T-cell (primary cell): Measurements from ENCODE around the gene TSPAN9. TPM values are rescaled to one million over a fixed set of nuclear protein-coding genes. Genes with fewer than 3 reads are reported as not detected.

ENCODE experiments used
- ATAC-seq, 4 experiments: fragments of 200-7000 bp in 3 of 4; fragments of 150-1000 bp in 1 of 4; cut with Tn5 transposase; replicated peaks in 1 of 4; 1 replicate in 3 of 4; 2 replicates in 1 of 4; pipeline ENCODE4 v1.10.0; 2021; ENCODE audit warnings: moderate library complexity in 3 of 4, mild to moderate bottlenecking in 2 of 4, moderate number of reproducible peaks in 1 of 4
- CTCF ChIA-PET, 2 donors: fragments of 300-600 bp; sonication (Branson Sonifier 250); formaldehyde crosslinking; loops; one replicate each; lab custom pipeline; 2022; ENCODE audit warnings: antibody characterized with exemption in 2 of 2; lab: Charles Lee
- POLR2A ChIA-PET, 2 donors: fragments of 300-600 bp; sonication (Branson Sonifier 250); formaldehyde crosslinking; loops; one replicate each; lab custom pipeline; 2022; ENCODE audit warnings: antibody characterized with exemption in 2 of 2; lab: Charles Lee
- DNase-seq, 35 experiments: peaks; one replicate each; pipeline versions ENCODE4 v3.0.0 to v3.0.0-alpha.2; 2013 to 2023
- H3K27ac ChIP-seq: one replicate; pipeline ENCODE4 v1.5.1; 2013; ENCODE audit warnings: low read length
- H3K27me3 ChIP-seq, 2 experiments: replicated peaks in 1 of 2; 1 replicate in 1 of 2; 2 replicates in 1 of 2; pipeline versions ENCODE4 v1.6.1 to v1.7.0; 2013; ENCODE audit warnings: low read length in 1 of 2, mixed read lengths in 1 of 2; ENCODE audit not compliant: control insufficient read depth in 2 of 2, insufficient read depth in 2 of 2; ENCODE audit errors: extremely low read depth in 1 of 2
- H3K36me3 ChIP-seq, 2 donors: 1 replicate in 1 of 2; 2 replicates in 1 of 2; pipeline versions ENCODE4 v1.6.1 to v1.7.0; 2013; ENCODE audit warnings: low read length in 1 of 2; ENCODE audit not compliant: control insufficient read depth in 2 of 2, insufficient read depth in 1 of 2; ENCODE audit errors: extremely low read depth in 1 of 2
- H3K4me1 ChIP-seq, 2 experiments: 1 replicate in 1 of 2; 2 replicates in 1 of 2; pipeline versions ENCODE4 v1.6.1 to v1.7.0; 2013; ENCODE audit warnings: low read length in 2 of 2, mixed read lengths in 1 of 2; ENCODE audit not compliant: insufficient read depth in 2 of 2, control insufficient read depth in 1 of 2; ENCODE audit errors: extremely low read depth in 1 of 2
- H3K4me3 ChIP-seq, 2 donors: 1 replicate in 1 of 2; 2 replicates in 1 of 2; pipeline versions ENCODE4 v1.5.1 to v1.7.0; 2013; ENCODE audit warnings: mild to moderate bottlenecking in 2 of 2, low read length in 1 of 2, moderate library complexity in 1 of 2; ENCODE audit not compliant: control insufficient read depth in 1 of 2; ENCODE audit errors: extremely low read depth in 1 of 2
- H3K9me3 ChIP-seq: 2 replicates; pipeline ENCODE4 v1.7.0; 2013
- H3K27ac Mint-ChIP-seq, 2 donors: one replicate each; pipeline ENCODE4 v1.8.0; 2020 to 2021; ENCODE audit warnings: mild to moderate bottlenecking in 2 of 2, mixed read lengths in 2 of 2
- H3K27me3 Mint-ChIP-seq, 2 donors: one replicate each; pipeline ENCODE4 v1.8.0; 2021 to 2022; ENCODE audit warnings: mixed read lengths in 2 of 2
- H3K36me3 Mint-ChIP-seq: one replicate; pipeline ENCODE4 v1.8.0; 2021; ENCODE audit warnings: mixed read lengths
- H3K4me1 Mint-ChIP-seq, 3 donors: one replicate each; pipeline ENCODE4 v1.8.0; 2020 to 2022; ENCODE audit warnings: mixed read lengths in 3 of 3, mild to moderate bottlenecking in 1 of 3
- H3K4me3 Mint-ChIP-seq, 3 donors: one replicate each; pipeline ENCODE4 v1.8.0; 2020 to 2022; ENCODE audit warnings: mild to moderate bottlenecking in 3 of 3, mixed read lengths in 3 of 3, moderate library complexity in 3 of 3
- H3K9me3 Mint-ChIP-seq, 3 donors: one replicate each; pipeline ENCODE4 v1.8.0; 2020 to 2022; ENCODE audit warnings: mixed read lengths in 3 of 3
- WGBS: methylation state at CpG from one replicate; pipeline ENCODE4 v1.1.5; 2013; ENCODE audit warnings: missing lambda C conversion rate; ENCODE audit not compliant: insufficient coverage; 5-methylcytosine and 5-hydroxymethylcytosine counted together
- total RNA-seq, 35 experiments: library from RNA in 6 of 35; stranded (reverse) in 6 of 35; fragments of 120-200 nt in 1 of 35; gene quantifications; one replicate each; pipeline versions ENCODE4 v1.2.1 to v1.2.4 and lab custom pipeline; 2013 to 2026

The TSPAN9 gene
- total RNA-seq, 5 donors from 2014 or later (not counting 1 experiment from before 2014, with no cell fraction given) = 0.56 to 1.1 (median 0.70) TPM

DNA sequence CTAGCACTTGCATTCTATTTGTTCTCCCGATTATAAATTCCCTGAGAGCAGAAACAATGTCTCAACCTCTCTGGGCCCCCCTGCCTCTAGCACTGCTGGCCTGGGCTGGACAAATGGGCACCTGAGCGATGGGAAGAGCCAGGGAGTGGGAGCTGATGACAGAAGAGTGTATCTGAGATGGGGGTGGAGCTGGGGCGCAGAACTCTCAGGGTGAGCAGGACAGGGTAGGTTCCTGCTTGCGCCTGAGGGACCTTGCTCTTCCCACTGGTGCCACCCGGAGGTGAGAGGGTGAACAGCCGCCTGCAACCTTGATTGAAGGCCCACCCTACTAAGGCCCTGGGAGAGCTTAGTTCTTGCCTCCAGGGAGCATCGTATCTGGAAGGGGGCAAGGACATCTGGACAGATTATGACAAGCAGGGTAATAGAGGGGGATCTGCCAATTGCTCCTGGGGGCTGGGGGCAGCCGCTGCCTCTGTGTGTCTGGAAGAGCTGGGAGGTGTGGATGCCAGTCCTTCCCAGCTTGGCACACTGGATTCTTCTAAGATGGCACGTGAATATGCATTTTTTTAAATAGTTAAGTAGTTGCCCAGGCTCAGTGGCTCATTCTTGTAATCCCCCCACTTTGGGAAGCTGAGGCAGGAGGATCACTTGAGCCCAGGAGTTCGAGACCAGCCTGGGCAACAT lies 43.0 kb upstream of the TSPAN9 start:
- CTCF ChIA-PET = no interaction called here

GRCh38 chr12:3035171-3035570 lies 42.0 kb upstream of the TSPAN9 start:
- H3K36me3 Mint-ChIP-seq = no peaks in the 10 kb centered on the region
- Histone ChIP-seq H3K4me1 (no peaks in the 10 kb centered on the region), H3K36me3 (no peaks in the 10 kb centered on the region), H3K27me3 (peaks cover 0 to 35% of the 10 kb centered on the region in 2 experiments), H3K9me3 (no peaks in the 10 kb centered on the region), H3K4me3 (no peak overlapping the region), H3K27ac (no peak overlapping the region)
- H3K27ac Mint-ChIP-seq = no peak overlapping the region
- no peaks in the 10 kb centered on the region for H3K9me3 Mint-ChIP-seq
- ChIA-PET CTCF (no interaction called here), POLR2A (no interaction called here)
- 80% methylated on average over 5 of the region's 5 CpGs for WGBS
- DNase-seq = no peak
- H3K4me3 Mint-ChIP-seq = no peak overlapping the region
- H3K4me1 Mint-ChIP-seq = no peaks in the 10 kb centered on the region
- no peak for ATAC-seq
- H3K27me3 Mint-ChIP-seq = peaks cover 0 to 13% of the 10 kb centered on the region in 2 donors

More for the DNA sequence above, 43.0 kb upstream of the TSPAN9 start:
- WGBS = 27% methylated on average over 2 of the region's 10 CpGs
- Histone ChIP-seq H3K9me3 (no peaks in the 10 kb centered on the region), H3K4me1 (no peaks in the 10 kb centered on the region), H3K27me3 (peaks cover 0 to 32% of the 10 kb centered on the region in 2 experiments), H3K27ac (no peak overlapping the region), H3K4me3 (no peak overlapping the region), H3K36me3 (no peaks in the 10 kb centered on the region)
- ATAC-seq (peak in 2 of 4 experiments; percentile 35 to 42), DNase-seq (peak in 11 of 35 experiments; percentile 3 to 24 (median 9))
- H3K36me3 Mint-ChIP-seq = no peaks in the 10 kb centered on the region
- H3K4me1 Mint-ChIP-seq = no peaks in the 10 kb centered on the region
- H3K27me3 Mint-ChIP-seq = peaks cover 0 to 16% of the 10 kb centered on the region in 2 donors
- no peak overlapping the region for H3K27ac Mint-ChIP-seq
- POLR2A ChIA-PET = no interaction called here
- H3K9me3 Mint-ChIP-seq = no peaks in the 10 kb centered on the region
- H3K4me3 Mint-ChIP-seq = no peak overlapping the region

GRCh38 chr12:3035815-3036702 lies 41.1 kb upstream of the TSPAN9 start:
- CTCF ChIA-PET = no interaction called here
- POLR2A ChIA-PET = no interaction called here
- no peaks in the 10 kb centered on the region for H3K36me3 Mint-ChIP-seq
- no peak overlapping the region for H3K4me3 Mint-ChIP-seq
- H3K36me3 ChIP-seq = no peaks in the 10 kb centered on the region
- no peaks in the 10 kb centered on the region for H3K9me3 ChIP-seq
- H3K4me1 Mint-ChIP-seq = no peaks in the 10 kb centered on the region
- no peak for DNase-seq
- no peaks in the 10 kb centered on the region for H3K9me3 Mint-ChIP-seq
- WGBS = 81% methylated on average over 7 of the region's 16 CpGs
- no peak for ATAC-seq
- peaks cover 0 to 9% of the 10 kb centered on the region in 2 donors for H3K27me3 Mint-ChIP-seq
- peaks cover 0 to 37% of the 10 kb centered on the region in 2 experiments for H3K27me3 ChIP-seq
- H3K27ac ChIP-seq = no peak overlapping the region
- no peak overlapping the region for H3K27ac Mint-ChIP-seq
- H3K4me3 ChIP-seq = no peak overlapping the region
- no peaks in the 10 kb centered on the region for H3K4me1 ChIP-seq

- Histone ChIP-seq H3K27me3 (peaks cover 0 to 37% of the 10 kb centered on the region in 2 experiments), H3K4me3 (no peak overlapping the region), H3K9me3 (no peaks in the 10 kb centered on the region), H3K27ac (no peak overlapping the region), H3K36me3 (no peaks in the 10 kb centered on the region), H3K4me1 (no peaks in the 10 kb centered on the region)
- no peak for DNase-seq
- POLR2A ChIA-PET = no interaction called here
- H3K36me3 Mint-ChIP-seq = no peaks in the 10 kb centered on the region
- H3K27ac Mint-ChIP-seq = no peak overlapping the region
- no peaks in the 10 kb centered on the region for H3K4me1 Mint-ChIP-seq
- H3K9me3 Mint-ChIP-seq = no peaks in the 10 kb centered on the region
- 70% methylated on average over 7 of the region's 12 CpGs for WGBS
- H3K27me3 Mint-ChIP-seq = peaks cover 5 to 9% of the 10 kb centered on the region in 2 donors
- CTCF ChIA-PET = no interaction called here
- ATAC-seq = no peak
- H3K4me3 Mint-ChIP-seq = no peak overlapping the region
Measured at GRCh38 chr12:3036901-3037600, 40.1 kb upstream of the TSPAN9 start.

GRCh38 chr12:3038166-3038565 lies 39.0 kb upstream of the TSPAN9 start:
- H3K9me3 Mint-ChIP-seq = no peaks in the 10 kb centered on the region
- 74% methylated on average over 7 of the region's 7 CpGs for WGBS

DNA sequence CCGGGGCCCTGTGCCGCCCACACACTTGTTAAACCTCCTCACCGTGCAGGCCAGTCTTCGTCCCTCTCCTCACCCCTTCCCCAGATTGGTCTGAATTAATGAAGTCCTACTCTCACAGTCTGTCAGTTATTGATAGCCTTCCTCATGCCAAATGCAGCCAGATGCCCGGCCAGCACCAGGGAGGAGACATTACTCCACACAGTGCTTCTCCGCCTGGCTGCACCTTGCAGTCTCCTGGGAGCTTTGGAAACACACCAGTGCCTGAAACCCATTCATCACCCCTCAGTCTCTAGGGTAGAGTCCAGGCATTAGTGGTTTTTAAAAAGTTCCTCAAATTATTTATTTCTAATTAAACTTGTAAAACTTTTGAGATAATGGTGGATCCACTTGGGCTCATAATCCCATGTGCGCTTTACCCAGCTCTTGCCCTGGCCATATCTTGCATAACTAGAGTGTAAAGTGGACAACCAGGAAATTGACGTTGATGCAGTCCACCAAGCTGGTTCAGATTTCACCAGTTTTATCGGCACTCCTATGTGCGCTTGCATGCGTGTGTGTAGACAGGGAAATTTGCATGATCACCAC lies 38.2 kb upstream of the TSPAN9 start:
- Mint-ChIP-seq H3K4me3 (no peak overlapping the region), H3K27me3 (peaks cover 21 to 22% of the 10 kb centered on the region in 2 donors), H3K4me1 (no peaks in the 10 kb centered on the region), H3K27ac (no peak overlapping the region), H3K36me3 (no peaks in the 10 kb centered on the region), H3K9me3 (no peaks in the 10 kb centered on the region)
- ATAC-seq (no peak), DNase-seq (no peak)
- H3K27ac ChIP-seq = no peak overlapping the region
- H3K36me3 ChIP-seq = no peaks in the 10 kb centered on the region
- H3K27me3 ChIP-seq = peaks cover 0 to 39% of the 10 kb centered on the region in 2 experiments
- ChIA-PET POLR2A (no interaction called here), CTCF (no interaction called here)
- no peaks in the 10 kb centered on the region for H3K4me1 ChIP-seq
- no peaks in the 10 kb centered on the region for H3K9me3 ChIP-seq
- 92% methylated on average over 9 of the region's 11 CpGs for WGBS
- H3K4me3 ChIP-seq = no peak overlapping the region

More at GRCh38 chr12:3038166-3038565, 39.0 kb upstream of the TSPAN9 start:
- DNase-seq = no peak
- peaks cover 13 to 14% of the 10 kb centered on the region in 2 donors for H3K27me3 Mint-ChIP-seq
- no peak overlapping the region for H3K4me3 ChIP-seq
- ChIA-PET CTCF (no interaction called here), POLR2A (no interaction called here)
- no peak overlapping the region for H3K27ac Mint-ChIP-seq
- H3K27me3 ChIP-seq = peaks cover 0 to 39% of the 10 kb centered on the region in 2 experiments
- no peaks in the 10 kb centered on the region for H3K4me1 ChIP-seq
- no peaks in the 10 kb centered on the region for H3K4me1 Mint-ChIP-seq
- H3K27ac ChIP-seq = no peak overlapping the region
- H3K36me3 Mint-ChIP-seq = no peaks in the 10 kb centered on the region
- no peaks in the 10 kb centered on the region for H3K36me3 ChIP-seq
- no peaks in the 10 kb centered on the region for H3K9me3 ChIP-seq
- H3K4me3 Mint-ChIP-seq = no peak overlapping the region
- no peak for ATAC-seq
